Fibroblast of lung (primary cell): Measurements from ENCODE around the gene TSHZ2.

ENCODE experiments used
- EZH2 ChIP-seq: IDR thresholded peaks from 2 replicates; pipeline ENCODE4 v1.5.1; 2012; ENCODE audit warnings: low read length, control low read depth, mild to moderate bottlenecking; ENCODE audit errors: missing control alignments
- TF ChIP-seq, protein P1 (sequence below), 2 donors: IDR thresholded peaks in 1 of 2; conservative IDR thresholded peaks in 1 of 2; 1 replicate in 1 of 2; 2 replicates in 1 of 2; pipeline ENCODE4 v1.5.1; 2011 to 2012; ENCODE audit warnings: low read length in 2 of 2, control low read depth in 1 of 2, inconsistent platforms in 1 of 2, low read depth in 1 of 2, mild to moderate bottlenecking in 1 of 2

GRCh38 chr20:53154540-53154939 is 182.4 kb downstream of the TSHZ2 start:
- TF ChIP-seq, protein P1, sequence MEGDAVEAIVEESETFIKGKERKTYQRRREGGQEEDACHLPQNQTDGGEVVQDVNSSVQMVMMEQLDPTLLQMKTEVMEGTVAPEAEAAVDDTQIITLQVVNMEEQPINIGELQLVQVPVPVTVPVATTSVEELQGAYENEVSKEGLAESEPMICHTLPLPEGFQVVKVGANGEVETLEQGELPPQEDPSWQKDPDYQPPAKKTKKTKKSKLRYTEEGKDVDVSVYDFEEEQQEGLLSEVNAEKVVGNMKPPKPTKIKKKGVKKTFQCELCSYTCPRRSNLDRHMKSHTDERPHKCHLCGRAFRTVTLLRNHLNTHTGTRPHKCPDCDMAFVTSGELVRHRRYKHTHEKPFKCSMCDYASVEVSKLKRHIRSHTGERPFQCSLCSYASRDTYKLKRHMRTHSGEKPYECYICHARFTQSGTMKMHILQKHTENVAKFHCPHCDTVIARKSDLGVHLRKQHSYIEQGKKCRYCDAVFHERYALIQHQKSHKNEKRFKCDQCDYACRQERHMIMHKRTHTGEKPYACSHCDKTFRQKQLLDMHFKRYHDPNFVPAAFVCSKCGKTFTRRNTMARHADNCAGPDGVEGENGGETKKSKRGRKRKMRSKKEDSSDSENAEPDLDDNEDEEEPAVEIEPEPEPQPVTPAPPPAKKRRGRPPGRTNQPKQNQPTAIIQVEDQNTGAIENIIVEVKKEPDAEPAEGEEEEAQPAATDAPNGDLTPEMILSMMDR (conservative IDR thresholded peaks at IDR 0.05 in 1 of 2, IDR thresholded peaks at IDR 0.05 in 1 of 2; ENCODE audit: low read depth in 1 of 2, low read length in 2 of 2): no peak
- TF ChIP-seq EZH2: no peak
